Measurements from ENCODE around the gene GOLGA6L2.
"Not testable (repeated sequence)": the region's sequence is repeated elsewhere in the genome, so short reads cannot be mapped to it uniquely, and the experiment has no call there.

Gene GOLGA6L2

GRCh38 chr15:23438816-23439466, 8.1 kb downstream of the GOLGA6L2 start:
- Mint-ChIP-seq H3K27me3 (peaks cover 17% of the 10 kb centered on the region), H3K4me3 (no peak overlapping the region), H3K27ac (no peak overlapping the region), H3K4me1 (no peaks in the 10 kb centered on the region), H3K9me3 (no peaks in the 10 kb centered on the region), H3K36me3 (no peaks in the 10 kb centered on the region)
- ATAC-seq = no peak

- no peaks in the 10 kb centered on the region for H3K9me3 Mint-ChIP-seq
- H3K27ac Mint-ChIP-seq = no peak overlapping the region
- H3K27me3 Mint-ChIP-seq = peaks cover 6% of the 10 kb centered on the region
- no peak for ATAC-seq
- H3K4me3 Mint-ChIP-seq = no peak overlapping the region
- no peaks in the 10 kb centered on the region for H3K36me3 Mint-ChIP-seq
- H3K4me1 Mint-ChIP-seq = no peaks in the 10 kb centered on the region
Measured at GRCh38 chr15:23437673-23438072, 9.4 kb downstream of the GOLGA6L2 start.

DNA sequence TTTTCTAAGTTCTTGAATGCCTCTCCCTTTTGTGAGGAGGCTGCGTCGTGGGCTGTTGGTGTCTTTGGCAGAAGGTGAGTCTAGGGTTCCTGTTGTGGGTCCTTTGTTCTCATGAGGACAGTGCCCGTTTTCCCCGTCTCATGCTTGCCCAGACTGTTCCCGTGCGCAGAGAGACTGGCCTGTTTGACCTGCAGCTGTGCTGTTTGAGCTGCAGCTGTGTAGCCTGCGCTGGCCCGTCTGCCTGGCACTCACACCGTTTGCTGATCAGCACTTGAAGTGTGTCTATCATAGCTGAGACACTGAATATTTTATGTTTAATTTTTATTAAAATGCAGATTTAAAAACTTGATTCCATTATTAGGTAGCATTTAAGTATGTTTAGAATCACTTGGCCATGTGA, 9.9 kb downstream of the GOLGA6L2 start:
- H3K27me3 Mint-ChIP-seq = peaks cover under 1% of the 10 kb centered on the region
- no peak overlapping the region for H3K4me3 Mint-ChIP-seq
- no peak for ATAC-seq
- H3K9me3 Mint-ChIP-seq = no peaks in the 10 kb centered on the region
- no peaks in the 10 kb centered on the region for H3K36me3 Mint-ChIP-seq
- no peaks in the 10 kb centered on the region for H3K4me1 Mint-ChIP-seq
- H3K27ac Mint-ChIP-seq = no peak overlapping the region

DNA sequence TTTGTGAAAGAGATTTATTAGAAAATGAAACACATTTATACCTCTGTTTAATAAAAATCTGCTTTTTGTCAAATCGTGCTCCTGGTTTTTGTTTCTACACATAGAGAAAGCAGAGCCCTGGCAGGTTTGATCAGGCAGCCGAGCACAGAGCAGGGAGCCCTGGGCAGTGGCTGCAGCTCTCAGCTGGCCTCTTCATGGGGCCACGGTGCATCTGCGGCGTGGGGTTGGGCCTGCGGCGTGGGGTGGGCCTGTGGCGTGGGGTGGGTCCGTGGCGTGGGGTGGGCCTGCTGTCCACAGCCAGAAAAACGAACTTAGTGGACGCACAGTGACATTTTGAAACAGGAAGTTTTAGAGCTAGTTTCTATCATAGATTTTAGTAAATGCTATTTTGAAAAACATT, 10.6 kb downstream of the GOLGA6L2 start:
- H3K36me3 Mint-ChIP-seq = no peaks in the 10 kb centered on the region
- no peaks in the 10 kb centered on the region for H3K27me3 Mint-ChIP-seq
- ATAC-seq = no peak
- no peaks in the 10 kb centered on the region for H3K9me3 Mint-ChIP-seq
- H3K27ac Mint-ChIP-seq = no peak overlapping the region
- no peaks in the 10 kb centered on the region for H3K4me1 Mint-ChIP-seq
- H3K4me3 Mint-ChIP-seq = no peak overlapping the region

GRCh38 chr15:23434699-23435098, 12.3 kb downstream of the GOLGA6L2 start:
- not testable (repeated sequence) for H3K27me3 Mint-ChIP-seq, H3K4me3 Mint-ChIP-seq, H3K4me1 Mint-ChIP-seq, H3K9me3 Mint-ChIP-seq, ATAC-seq, H3K36me3 Mint-ChIP-seq, H3K27ac Mint-ChIP-seq

DNA sequence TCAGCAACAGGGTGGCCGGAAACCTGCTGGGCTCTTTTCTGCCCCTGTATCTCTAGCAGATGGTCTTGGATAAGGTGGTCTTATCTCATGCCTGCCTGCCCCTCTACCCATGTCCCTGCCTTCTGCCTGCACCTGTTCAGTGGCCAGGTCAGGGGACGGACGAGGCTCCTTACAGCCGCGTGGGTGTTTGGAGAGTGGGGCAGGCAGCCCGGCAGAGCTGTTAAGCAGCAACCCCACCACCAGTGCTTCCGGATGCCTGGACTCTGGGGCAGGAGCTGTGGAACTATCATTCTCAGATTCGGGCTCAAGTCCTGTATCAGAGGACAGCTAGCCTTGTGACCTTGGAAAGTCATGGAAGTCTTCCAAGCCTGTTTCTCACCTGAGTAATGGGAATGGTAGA, 21.7 kb downstream of the GOLGA6L2 start:
- H3K4me3 Mint-ChIP-seq, H3K27ac Mint-ChIP-seq, H3K27me3 Mint-ChIP-seq, H3K36me3 Mint-ChIP-seq, H3K9me3 Mint-ChIP-seq, ATAC-seq, H3K4me1 Mint-ChIP-seq: not testable (repeated sequence)

- Mint-ChIP-seq H3K27me3 (no peaks in the 10 kb centered on the region), H3K4me3 (no peak overlapping the region), H3K27ac (no peak overlapping the region), H3K4me1 (no peaks in the 10 kb centered on the region), H3K9me3 (no peaks in the 10 kb centered on the region), H3K36me3 (no peaks in the 10 kb centered on the region)
- no peak for ATAC-seq
Measured at GRCh38 chr15:23424111-23424904, 22.7 kb downstream of the GOLGA6L2 start.

- no peaks in the 10 kb centered on the region for H3K27me3 Mint-ChIP-seq
- H3K9me3 Mint-ChIP-seq = no peaks in the 10 kb centered on the region
- ATAC-seq = peak; percentile 41
- H3K36me3 Mint-ChIP-seq = no peaks in the 10 kb centered on the region
- H3K4me1 Mint-ChIP-seq = no peaks in the 10 kb centered on the region
- H3K4me3 Mint-ChIP-seq = no peak overlapping the region
- H3K27ac Mint-ChIP-seq = no peak overlapping the region
Measured at GRCh38 chr15:23422946-23423708, 23.9 kb downstream of the GOLGA6L2 start.

DNA sequence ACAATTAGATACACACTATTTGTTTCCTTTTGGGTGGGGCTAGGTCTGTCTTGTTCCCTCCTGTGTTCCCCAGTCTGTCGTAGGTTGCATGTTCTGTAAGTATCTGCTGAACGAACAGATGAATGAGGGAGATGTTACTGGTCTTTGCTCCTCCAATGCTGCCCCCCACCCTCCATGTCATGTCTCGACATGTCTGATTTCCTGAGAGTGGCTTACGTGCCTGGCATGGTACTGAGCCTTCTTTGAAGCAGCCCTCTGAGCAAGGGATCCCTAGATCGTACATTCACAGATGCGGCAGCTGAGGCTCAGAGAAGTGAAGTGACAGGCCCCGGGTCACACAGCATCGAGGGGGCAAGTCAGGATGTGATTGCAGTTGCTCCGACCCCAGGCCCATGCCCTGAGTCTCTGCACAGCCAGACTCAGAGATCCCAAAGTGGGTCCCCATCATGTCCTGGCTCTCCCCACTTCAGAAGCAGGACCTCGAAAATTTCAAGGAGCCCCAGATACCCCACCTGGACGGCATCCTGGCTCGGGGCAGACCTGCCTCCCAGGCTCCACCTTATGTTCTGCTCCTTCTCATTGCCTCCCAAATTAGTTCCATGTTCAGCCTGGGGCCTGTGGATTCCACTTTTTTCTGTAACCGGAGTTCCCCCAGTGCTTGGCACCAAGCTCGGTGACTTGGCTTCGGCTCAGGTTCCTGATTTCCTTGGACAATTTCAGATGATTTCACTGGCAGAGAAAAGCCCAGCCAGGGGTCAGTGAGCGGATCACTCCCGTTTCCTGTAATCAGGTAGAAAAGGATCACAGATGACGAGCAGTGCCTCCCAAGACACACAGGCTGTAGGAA, 24.7 kb downstream of the GOLGA6L2 start:
- Mint-ChIP-seq H3K27ac (no peak overlapping the region), H3K9me3 (no peaks in the 10 kb centered on the region), H3K36me3 (no peaks in the 10 kb centered on the region), H3K4me3 (no peak overlapping the region), H3K27me3 (no peaks in the 10 kb centered on the region), H3K4me1 (no peaks in the 10 kb centered on the region)
- ATAC-seq = no peak

DNA sequence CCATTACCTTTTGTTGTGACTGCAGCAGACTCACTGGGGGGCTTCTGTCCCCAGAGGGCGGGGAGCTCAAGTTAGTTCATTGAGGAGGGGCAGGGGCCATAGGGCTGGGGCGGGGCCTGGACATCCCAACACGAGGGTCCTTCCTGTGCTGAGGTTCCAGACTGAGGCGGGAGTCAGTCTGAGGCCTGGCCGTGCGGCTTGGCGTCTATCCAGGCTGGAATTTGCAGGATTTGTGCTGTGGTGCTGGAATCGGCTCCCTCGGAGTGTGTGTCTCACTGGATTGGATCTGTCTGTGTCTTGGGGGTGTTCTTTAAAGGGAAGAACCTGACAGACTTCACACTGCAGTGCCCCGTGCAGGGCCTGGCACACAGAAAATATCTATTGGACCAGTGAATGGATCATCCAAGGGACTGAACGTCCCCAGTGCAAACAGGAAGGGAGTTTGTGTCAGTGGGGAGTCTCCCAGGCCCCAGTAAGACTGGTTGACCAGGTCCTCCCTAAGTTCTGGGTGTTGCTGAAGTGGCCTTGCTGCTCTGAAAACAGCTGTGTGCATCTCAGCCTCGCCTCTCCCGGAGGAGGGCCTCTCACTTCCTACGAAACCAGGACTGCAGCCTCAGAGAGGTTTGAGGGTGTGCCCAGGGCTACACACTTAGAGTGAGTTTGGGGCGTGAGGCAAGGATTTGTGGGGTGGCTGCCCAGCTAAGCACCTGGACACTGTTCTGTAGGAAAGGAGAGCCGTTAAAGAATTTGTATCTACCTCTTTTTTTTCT, 26.1 kb downstream of the GOLGA6L2 start:
- no peaks in the 10 kb centered on the region for H3K4me1 Mint-ChIP-seq
- no peak overlapping the region for H3K27ac Mint-ChIP-seq
- ATAC-seq = peak; percentile 14
- H3K27me3 Mint-ChIP-seq = no peaks in the 10 kb centered on the region
- no peak overlapping the region for H3K4me3 Mint-ChIP-seq
- no peaks in the 10 kb centered on the region for H3K9me3 Mint-ChIP-seq
- no peaks in the 10 kb centered on the region for H3K36me3 Mint-ChIP-seq

DNA sequence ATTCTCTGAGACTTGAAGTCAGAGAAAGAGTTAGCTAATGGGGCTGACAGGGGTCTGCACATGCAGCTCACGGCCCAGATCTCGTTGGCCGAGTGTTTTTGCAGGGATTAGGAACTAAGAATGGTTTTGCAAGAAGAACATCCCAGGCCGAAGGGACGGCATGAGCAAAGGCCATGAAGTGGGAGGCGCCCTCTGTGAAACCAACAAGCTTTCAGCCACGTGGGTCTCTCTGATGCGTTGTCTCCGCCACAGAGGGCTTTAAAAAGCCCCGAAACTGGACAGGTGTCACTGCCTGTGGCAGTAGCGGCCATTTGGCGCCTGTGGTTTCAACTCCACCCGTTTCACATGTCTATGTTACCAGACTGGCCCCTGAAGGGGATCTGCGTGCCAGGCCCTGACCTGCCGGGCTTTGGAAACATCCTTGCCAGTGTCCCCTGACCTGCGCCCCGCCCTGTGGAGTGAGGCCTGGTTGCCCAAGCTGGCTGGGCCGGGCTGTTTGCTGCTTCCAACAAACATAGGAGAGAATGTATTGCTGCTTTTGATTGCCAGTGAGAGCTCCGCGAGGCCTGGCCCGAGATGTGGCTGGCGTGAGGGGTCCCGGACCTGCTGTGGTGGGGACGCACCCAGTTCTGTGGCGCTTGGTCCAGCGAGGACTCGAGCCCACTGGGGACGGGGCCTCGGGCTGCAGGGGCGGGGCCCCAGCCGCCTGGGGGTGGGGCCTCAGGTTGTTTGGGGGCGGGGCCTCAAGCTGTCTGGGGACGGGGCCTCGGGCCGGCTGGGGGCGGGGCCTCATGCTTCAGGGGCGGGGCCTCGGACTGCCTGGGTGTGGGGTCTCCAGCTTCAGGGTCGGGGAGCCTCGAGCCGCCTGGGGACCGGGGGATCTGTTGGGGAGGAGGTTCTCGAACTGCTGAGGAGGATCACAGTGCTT, 30.4 kb downstream of the GOLGA6L2 start:
- no peak overlapping the region for H3K4me3 Mint-ChIP-seq
- no peaks in the 10 kb centered on the region for H3K9me3 Mint-ChIP-seq
- H3K27me3 Mint-ChIP-seq = no peaks in the 10 kb centered on the region
- no peak overlapping the region for H3K27ac Mint-ChIP-seq
- ATAC-seq = no peak
- no peaks in the 10 kb centered on the region for H3K4me1 Mint-ChIP-seq
- H3K36me3 Mint-ChIP-seq = no peaks in the 10 kb centered on the region

- H3K27me3 Mint-ChIP-seq, ATAC-seq, H3K9me3 Mint-ChIP-seq, H3K4me1 Mint-ChIP-seq, H3K4me3 Mint-ChIP-seq, H3K36me3 Mint-ChIP-seq, H3K27ac Mint-ChIP-seq: not testable (repeated sequence)
Measured at GRCh38 chr15:23415866-23416265, 31.2 kb downstream of the GOLGA6L2 start.

- no peak overlapping the region for H3K27ac Mint-ChIP-seq
- peaks cover 2% of the 10 kb centered on the region for H3K9me3 Mint-ChIP-seq
- no peaks in the 10 kb centered on the region for H3K4me1 Mint-ChIP-seq
- no peak for ATAC-seq
- no peaks in the 10 kb centered on the region for H3K36me3 Mint-ChIP-seq
- no peak overlapping the region for H3K4me3 Mint-ChIP-seq
- H3K27me3 Mint-ChIP-seq = no peaks in the 10 kb centered on the region
Measured at GRCh38 chr15:23415321-23415865, 31.6 kb downstream of the GOLGA6L2 start.

All from stimulated activated memory B cell treated with anti-CD40 and anti-IgM and Interleukin-4, amounts not matched to agents 10 μg/mL and 1 μg/mL and 100 μg/mL, for 72 hours (primary cell).